Measurements from ENCODE around the gene THRB.
"Not testable (repeated sequence)": the region's sequence is repeated elsewhere in the genome, so short reads cannot be mapped to it uniquely, and the experiment has no call there.

The THRB gene

DNA sequence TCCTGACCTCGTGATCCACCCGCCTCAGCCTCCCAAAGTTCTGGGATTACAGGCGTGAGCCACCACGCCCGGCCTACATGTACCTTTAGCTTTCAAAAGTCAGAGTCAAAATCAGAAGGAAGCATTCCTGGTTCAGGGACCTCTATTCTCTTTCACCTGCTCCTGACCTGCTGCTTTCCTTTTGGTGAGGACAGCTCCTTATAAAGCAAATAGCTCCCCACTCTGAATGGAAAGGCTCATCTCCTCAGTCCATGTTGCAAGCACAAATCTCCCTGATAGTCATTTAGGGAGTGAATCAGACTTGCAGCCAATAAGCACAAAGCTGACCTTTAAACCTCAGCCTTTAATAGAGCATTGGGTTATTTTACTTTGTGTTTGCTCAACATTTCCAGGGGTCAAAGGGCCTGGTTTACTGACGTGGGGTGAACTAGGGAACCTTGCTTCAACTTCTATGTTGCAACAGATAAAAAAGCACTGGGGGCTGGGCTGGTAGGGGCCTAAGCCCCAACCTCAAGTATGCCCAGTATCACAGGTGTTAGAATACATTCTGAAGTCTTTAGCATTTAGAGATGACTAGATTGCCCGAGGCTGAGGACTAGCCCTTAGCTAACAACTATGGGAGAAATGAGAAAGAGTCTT lies 43.1 kb downstream of the THRB start:
- H3K9me3 Mint-ChIP-seq, result no peaks in the 10 kb centered on the region

DNA sequence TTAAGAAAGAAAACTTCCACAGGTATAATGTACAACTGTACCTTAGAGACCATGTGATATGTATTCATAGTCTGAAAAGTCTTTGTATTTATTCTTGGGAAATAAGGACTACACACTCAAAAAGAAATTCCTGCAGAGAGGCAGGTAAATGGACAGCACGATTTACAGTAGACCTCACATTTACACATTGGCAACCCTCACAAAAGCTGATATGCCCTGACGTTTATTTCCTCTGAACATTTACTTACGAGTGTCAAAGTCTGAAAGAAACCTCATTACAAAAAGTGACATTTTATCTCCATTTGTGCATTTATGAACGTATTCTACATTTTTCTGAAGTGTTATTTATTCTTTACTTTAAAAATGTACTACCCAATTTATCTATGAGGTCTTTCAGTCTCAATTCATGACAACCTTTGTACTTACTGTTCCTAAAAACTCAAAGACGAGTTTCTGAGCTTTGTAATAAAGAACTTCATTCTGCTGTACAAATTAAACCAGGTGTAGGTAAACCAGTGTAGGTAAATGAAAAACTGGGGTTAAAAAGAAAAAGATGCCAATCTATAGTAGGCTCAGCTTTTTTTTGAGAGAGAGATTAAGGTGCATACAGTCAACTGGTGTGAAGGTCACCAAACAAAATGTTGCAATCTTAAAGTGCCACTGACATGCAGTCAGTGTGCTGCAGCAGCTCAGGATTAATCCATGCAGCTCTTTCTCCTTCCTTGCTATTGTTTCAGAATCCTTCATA lies 44.3 kb downstream of the THRB start:
- Mint-ChIP-seq H3K4me3 (no peak overlapping the region), H3K9me3 (no peaks in the 10 kb centered on the region), H3K36me3 (no peaks in the 10 kb centered on the region), H3K27me3 (peaks cover 1% of the 10 kb centered on the region), H3K4me1 (no peaks in the 10 kb centered on the region), H3K27ac (no peak overlapping the region)

More for the DNA sequence above, 43.1 kb downstream of the THRB start:
- H3K36me3 Mint-ChIP-seq, result no peaks in the 10 kb centered on the region
- no peak overlapping the region for H3K4me3 Mint-ChIP-seq
- H3K27ac Mint-ChIP-seq, result no peak overlapping the region
- H3K27me3 Mint-ChIP-seq, result peaks cover 1% of the 10 kb centered on the region
- no peaks in the 10 kb centered on the region for H3K4me1 Mint-ChIP-seq

DNA sequence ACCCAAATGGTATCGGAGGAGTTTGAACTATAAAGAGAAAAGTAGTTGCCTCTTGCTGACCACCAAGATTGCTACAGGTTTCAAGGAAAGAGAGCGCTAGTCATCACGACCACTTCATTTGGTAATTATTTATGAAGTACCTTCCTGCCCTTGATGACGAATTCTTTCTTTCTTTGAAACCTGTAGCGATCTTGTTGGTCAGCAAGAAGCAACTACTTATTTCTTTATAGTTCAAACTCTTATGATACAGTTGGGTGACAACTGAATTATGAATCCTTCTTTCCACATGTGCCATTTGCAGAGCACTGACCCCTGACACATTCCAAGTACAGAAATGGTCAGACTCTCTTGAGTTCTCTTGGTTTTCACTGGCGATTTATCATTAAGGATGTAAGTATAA lies 46.8 kb downstream of the THRB start:
- H3K27ac Mint-ChIP-seq, result no peak overlapping the region
- H3K9me3 Mint-ChIP-seq, result no peaks in the 10 kb centered on the region
- no peak overlapping the region for H3K4me3 Mint-ChIP-seq
- H3K27me3 Mint-ChIP-seq, result no peaks in the 10 kb centered on the region
- no peaks in the 10 kb centered on the region for H3K36me3 Mint-ChIP-seq
- H3K4me1 Mint-ChIP-seq, result no peaks in the 10 kb centered on the region

DNA sequence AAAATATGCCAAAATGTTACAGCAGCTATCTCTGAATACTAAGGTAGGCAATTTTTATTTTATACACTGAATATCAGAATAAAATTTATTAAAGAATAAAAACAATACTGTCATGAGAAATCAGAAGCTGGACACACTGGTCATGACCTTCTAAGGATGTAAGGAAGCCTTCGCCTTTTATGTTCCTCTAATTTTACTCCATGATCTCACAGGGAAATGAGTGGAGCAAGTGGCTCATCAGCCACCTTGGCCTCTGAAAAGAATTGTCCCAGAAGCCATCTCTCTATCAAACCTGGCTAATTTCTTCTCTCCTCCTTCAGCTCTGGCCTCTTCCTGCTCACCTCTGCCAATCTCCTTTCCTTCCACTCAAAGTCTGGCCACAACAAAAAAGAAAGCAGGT lies 48.6 kb downstream of the THRB start:
- Mint-ChIP-seq H3K27ac (no peak overlapping the region), H3K36me3 (no peaks in the 10 kb centered on the region), H3K4me3 (no peak overlapping the region), H3K9me3 (no peaks in the 10 kb centered on the region), H3K27me3 (no peaks in the 10 kb centered on the region), H3K4me1 (no peaks in the 10 kb centered on the region)

DNA sequence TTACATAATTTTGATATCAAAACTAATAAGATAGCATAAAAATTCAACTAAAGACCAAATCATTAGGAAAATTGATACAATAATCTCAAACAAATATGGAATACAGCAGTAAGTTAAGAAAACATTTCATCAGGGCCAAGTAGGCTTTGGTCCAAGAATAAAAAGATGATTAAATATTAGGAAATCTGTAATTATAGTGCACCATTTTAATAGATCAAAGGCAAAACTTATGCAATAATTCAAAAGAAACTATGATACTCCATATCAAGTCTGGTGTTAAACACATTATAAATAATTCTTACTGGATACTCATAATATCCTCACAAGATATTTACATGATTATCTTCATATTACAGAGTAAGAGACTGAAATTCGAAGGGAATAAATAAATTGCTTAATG lies 51.2 kb downstream of the THRB start:
- Mint-ChIP-seq H3K36me3 (no peaks in the 10 kb centered on the region), H3K27me3 (no peaks in the 10 kb centered on the region), H3K4me3 (no peak overlapping the region), H3K4me1 (no peaks in the 10 kb centered on the region), H3K9me3 (no peaks in the 10 kb centered on the region), H3K27ac (no peak overlapping the region)

DNA sequence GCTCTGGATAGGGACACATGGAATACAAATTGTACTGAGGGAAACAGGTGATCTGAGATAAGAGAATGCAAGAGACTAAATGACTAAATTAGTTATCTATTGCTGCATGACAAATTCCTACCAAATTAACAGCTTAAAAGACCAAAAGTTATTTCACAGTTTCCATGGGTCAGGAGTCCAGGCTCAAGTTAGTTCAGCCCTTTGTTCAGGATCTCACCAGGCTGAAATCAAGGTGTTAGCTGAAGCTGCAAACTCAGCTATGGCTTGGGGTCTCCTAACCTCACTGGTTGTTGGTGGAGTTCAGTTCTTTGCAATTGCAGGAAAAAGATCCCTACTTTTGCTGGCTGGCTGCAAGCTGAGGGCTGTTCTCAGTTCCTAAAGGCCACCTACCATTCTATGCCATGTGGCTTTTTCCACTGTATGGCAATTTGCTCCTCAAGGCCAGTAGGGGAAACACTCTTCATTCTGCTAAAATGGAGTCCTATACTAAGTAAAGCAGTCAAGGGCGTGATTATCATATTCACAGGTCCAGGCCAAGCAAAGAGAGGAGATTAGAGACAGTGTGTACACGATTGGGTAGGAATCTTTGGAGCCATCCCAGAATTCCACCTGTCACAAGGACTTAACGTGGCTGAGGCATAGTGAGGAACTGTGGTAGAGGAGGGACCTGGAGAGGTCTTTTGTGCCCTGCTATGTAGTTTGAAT lies 53.7 kb downstream of the THRB start:
- no peak overlapping the region for H3K27ac Mint-ChIP-seq
- H3K4me1 Mint-ChIP-seq, result no peaks in the 10 kb centered on the region
- H3K4me3 Mint-ChIP-seq, result no peak overlapping the region
- H3K9me3 Mint-ChIP-seq, result no peaks in the 10 kb centered on the region
- H3K36me3 Mint-ChIP-seq, result no peaks in the 10 kb centered on the region
- H3K27me3 Mint-ChIP-seq, result no peaks in the 10 kb centered on the region

DNA sequence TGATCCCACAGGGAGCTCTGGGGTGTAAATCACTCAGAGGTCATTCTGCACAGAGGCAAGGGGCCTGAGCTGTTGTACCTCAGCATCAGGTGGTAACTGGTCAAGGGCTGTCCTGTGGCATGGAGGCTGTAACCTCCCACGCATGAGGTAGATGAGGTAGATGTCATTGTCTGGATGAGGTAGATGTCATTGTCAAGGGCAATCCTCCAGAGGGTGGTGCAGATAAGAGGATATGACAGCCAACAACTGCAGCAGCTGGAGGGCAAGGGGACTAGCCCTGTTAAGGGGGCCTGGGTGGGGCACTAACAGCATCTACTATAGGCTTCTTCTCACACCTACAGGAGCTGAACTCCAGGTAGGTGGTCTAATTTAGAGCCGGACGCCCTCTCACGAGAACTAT lies 55.6 kb downstream of the THRB start:
- H3K9me3 Mint-ChIP-seq, result no peaks in the 10 kb centered on the region
- no peaks in the 10 kb centered on the region for H3K27me3 Mint-ChIP-seq
- H3K27ac Mint-ChIP-seq, result no peak overlapping the region
- no peak overlapping the region for H3K4me3 Mint-ChIP-seq
- H3K36me3 Mint-ChIP-seq, result no peaks in the 10 kb centered on the region
- H3K4me1 Mint-ChIP-seq, result no peaks in the 10 kb centered on the region

DNA sequence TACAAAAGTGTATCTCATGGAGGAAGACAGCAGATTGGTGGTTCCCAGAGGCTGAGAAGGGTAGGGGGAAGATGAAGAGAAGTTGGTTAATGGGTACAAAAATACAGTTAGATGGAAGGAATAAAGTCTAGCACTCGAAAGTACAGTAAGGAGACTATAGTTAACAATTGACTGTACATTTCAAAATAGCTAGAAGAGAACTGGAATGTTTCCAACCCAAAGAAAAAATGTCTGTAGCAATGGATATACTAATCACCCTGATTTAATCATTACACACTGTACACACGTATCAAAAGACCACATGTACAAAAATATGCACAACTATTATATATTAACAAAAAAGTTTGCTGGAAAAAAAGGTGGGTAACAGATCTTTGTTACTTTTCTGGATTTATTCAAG lies 57.3 kb downstream of the THRB start:
- H3K27me3 Mint-ChIP-seq, result no peaks in the 10 kb centered on the region
- H3K4me1 Mint-ChIP-seq, result no peaks in the 10 kb centered on the region
- H3K36me3 Mint-ChIP-seq, result no peaks in the 10 kb centered on the region
- H3K27ac Mint-ChIP-seq, result no peak overlapping the region
- no peaks in the 10 kb centered on the region for H3K9me3 Mint-ChIP-seq
- no peak overlapping the region for H3K4me3 Mint-ChIP-seq

DNA sequence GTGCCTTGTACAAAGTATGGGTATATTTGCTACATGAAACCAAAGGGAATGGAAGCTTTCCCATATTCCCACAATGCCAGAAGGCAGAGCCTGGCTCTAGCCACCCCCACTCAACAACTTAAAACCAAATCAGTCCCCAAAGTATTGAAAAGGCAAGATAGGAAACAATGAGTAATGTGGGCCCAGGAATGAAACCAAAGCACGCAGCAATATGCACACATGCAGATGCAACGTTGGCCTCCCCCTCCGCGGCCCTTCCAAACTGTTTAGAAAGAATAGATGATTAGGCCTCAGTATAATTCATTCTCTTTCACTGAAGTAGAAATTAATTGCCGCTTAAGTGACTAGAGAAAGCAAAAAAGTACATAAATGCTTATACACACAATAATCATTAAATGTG lies 59.1 kb downstream of the THRB start:
- no peak overlapping the region for H3K4me3 Mint-ChIP-seq
- H3K36me3 Mint-ChIP-seq, result no peaks in the 10 kb centered on the region
- H3K27me3 Mint-ChIP-seq, result no peaks in the 10 kb centered on the region
- no peaks in the 10 kb centered on the region for H3K4me1 Mint-ChIP-seq
- peaks cover 2% of the 10 kb centered on the region for H3K9me3 Mint-ChIP-seq
- H3K27ac Mint-ChIP-seq, result no peak overlapping the region

DNA sequence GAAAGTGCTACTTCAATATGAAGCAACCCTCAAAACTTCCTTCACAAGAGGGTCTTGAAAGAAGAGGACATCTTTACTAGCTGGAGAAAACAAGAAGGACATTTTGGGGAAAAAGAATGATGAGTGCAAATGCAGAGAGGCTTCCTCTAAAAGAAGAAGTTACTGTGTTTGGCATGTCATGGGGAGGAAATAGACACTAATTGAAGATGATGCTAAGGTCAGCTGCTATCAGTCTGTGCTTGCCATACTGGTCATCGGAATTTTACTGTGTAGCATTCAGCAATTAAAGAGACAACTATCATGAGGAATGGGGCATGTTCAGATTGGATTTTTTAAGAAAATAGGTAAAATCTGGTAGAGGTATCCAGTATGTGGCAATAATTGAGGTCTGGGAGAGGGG lies 60.0 kb downstream of the THRB start:
- Mint-ChIP-seq H3K36me3 (no peaks in the 10 kb centered on the region), H3K9me3 (peaks cover 5% of the 10 kb centered on the region), H3K4me3 (no peak overlapping the region), H3K4me1 (no peaks in the 10 kb centered on the region), H3K27ac (no peak overlapping the region), H3K27me3 (no peaks in the 10 kb centered on the region)

DNA sequence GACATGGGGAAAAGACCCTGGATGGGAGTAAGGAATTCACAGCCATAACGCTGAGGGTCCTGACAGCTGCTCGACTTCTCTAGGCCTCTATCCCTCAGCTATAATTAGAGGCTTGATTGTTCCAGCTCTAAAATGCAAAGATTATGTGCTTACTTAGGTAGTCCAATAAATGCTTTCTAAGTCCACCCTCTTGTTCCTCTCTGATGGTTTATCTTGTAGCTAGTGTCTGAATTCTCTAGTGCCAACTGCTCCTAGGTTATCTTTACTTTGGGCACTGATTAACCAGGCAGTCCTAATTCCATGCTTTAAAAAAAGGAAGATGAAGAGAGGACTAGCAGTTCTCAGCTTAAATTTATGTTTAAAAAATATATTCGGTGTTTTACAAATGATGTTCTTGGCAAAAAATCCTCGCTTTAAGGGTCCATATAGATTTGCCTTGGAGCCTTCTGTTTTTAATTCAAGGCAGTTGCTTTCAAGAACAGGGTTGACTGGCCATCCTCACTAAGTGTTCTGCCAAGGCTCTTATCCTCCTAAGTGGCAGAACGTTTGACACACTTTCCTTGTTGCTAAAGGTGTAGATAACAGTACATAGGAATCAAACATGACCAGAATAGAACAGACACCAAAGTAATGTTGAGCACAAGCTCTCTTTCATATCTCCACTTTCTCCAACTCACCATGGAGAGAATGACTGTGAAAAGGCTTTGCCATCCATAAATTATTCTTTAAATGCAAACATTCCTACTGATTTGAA lies 60.6 kb downstream of the THRB start:
- Mint-ChIP-seq H3K4me1 (no peaks in the 10 kb centered on the region), H3K9me3 (peaks cover 5% of the 10 kb centered on the region), H3K36me3 (no peaks in the 10 kb centered on the region), H3K27ac (no peak overlapping the region), H3K4me3 (no peak overlapping the region), H3K27me3 (no peaks in the 10 kb centered on the region)

DNA sequence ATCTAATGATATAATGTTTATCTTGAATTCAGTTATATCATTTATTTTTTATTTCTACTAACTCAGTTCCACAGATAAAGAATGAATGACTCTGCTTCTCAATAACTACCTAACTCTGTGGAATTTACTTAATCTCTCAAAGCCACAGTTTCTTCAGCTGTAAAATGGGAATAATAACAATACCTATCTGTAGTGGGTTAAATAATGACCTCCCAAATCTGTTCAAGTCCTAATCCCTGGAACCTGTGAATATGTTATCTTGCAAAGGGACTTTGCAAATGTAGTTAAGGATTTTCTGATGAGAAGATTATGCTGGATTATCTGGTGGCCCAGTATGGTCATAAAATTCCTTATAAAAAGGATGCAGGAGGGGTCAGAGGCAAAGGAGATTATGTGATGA lies 61.7 kb downstream of the THRB start:
- Mint-ChIP-seq H3K9me3 (peaks cover 5% of the 10 kb centered on the region), H3K27me3 (no peaks in the 10 kb centered on the region), H3K36me3 (no peaks in the 10 kb centered on the region), H3K4me3 (no peak overlapping the region), H3K4me1 (no peaks in the 10 kb centered on the region), H3K27ac (no peak overlapping the region)

DNA sequence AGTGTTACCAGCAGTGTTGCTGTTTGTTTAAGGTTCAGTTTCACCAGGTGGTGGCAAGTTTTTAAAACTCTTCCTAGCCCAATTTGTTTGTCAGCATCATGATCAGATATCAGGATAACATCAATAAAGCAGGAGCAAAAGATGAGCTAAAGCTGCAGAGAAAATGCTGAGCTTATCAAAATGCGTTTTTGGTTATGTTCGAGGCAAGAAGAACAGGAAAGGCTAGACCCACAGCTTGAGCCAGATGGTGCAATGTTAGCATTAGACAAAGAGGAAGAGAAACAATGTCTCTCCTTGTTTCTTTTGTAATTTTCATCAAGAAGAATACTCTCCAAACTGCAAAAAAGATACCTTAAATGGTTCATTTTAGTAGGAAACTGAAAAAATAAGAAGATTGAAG lies 66.2 kb downstream of the THRB start:
- Mint-ChIP-seq H3K4me3 (no peak overlapping the region), H3K27me3 (no peaks in the 10 kb centered on the region)

DNA sequence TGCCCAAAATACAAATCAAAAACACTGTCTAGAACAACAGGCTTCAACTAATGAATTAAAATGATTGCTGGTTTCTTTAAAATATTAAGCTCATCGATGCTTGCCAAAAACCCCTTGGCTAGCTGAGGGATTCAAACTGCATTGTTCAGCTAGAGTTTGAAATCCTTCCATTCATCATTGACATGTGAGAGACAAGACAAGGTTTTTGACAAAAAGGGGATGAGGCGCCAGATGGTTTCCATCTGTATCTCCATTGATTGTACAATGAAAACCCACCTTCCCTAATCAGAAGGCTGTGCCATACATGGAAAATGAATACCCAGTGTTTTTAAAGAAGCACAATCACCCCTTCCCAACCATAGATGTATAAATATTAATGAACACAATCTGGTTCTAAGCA lies 67.8 kb downstream of the THRB start:
- H3K27ac Mint-ChIP-seq, result no peak overlapping the region
- no peaks in the 10 kb centered on the region for H3K36me3 Mint-ChIP-seq
- H3K9me3 Mint-ChIP-seq, result peaks cover 5% of the 10 kb centered on the region
- H3K4me1 Mint-ChIP-seq, result no peaks in the 10 kb centered on the region
- no peaks in the 10 kb centered on the region for H3K27me3 Mint-ChIP-seq
- no peak overlapping the region for H3K4me3 Mint-ChIP-seq

More for the DNA sequence above, 66.2 kb downstream of the THRB start:
- H3K27ac Mint-ChIP-seq, result no peak overlapping the region
- H3K9me3 Mint-ChIP-seq, result peaks cover 5% of the 10 kb centered on the region
- H3K4me1 Mint-ChIP-seq, result no peaks in the 10 kb centered on the region
- no peaks in the 10 kb centered on the region for H3K36me3 Mint-ChIP-seq

DNA sequence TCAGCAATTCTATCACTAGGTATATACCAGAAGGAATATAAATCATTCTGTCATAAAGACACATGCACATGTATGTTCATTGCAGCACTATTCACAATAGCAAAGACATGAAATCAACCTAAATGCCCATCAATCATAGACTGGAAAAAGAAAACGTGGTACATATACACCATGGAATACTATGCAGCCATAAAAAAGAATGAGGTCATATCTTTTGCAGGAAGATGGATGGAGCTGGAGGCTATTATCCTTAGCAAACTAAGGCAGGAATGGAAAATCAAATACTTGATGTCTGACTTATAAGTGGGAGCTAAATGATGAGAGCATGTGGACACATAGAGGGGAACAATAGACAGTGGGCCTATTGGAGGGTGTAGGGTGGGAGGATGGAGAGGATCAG lies 73.8 kb downstream of the THRB start:
- not testable (repeated sequence) for H3K27me3 Mint-ChIP-seq, H3K36me3 Mint-ChIP-seq, H3K27ac Mint-ChIP-seq, H3K4me1 Mint-ChIP-seq, H3K4me3 Mint-ChIP-seq, H3K9me3 Mint-ChIP-seq

DNA sequence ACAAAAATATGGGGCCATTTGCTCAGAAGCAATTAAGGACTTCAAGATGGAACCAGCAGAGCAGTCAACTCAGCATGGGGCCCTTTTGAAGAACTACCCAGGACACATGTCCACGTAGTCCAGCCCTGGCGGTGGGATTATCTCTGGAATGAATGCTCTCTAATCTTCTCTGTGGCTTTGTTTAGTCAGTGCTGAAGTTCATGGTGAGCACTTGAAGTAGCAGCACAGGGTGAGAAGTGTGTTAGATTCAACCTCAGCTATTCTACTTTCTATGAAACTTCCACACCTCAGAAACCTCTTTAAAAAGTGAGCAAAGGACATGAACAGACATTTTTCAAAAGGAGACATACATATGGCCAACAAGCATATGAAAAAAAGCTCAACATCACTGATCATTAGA lies 74.4 kb downstream of the THRB start:
- Mint-ChIP-seq H3K36me3 (no peaks in the 10 kb centered on the region), H3K27ac (no peak overlapping the region), H3K27me3 (no peaks in the 10 kb centered on the region), H3K9me3 (no peaks in the 10 kb centered on the region), H3K4me1 (no peaks in the 10 kb centered on the region), H3K4me3 (no peak overlapping the region)
